HepG2 (cell line): Measurements from ENCODE around the gene ANXA9. TPM values are rescaled to one million over a fixed set of nuclear protein-coding genes. Genes with fewer than 3 reads are reported as not detected.
A peak's percentile ranks its signal among the peaks of the same experiment; 100 is the strongest.

ENCODE experiments used
- ATF7-NPFF ChIP-seq: sonication (generic); formaldehyde crosslinking; IDR thresholded peaks from 2 replicates; pipeline ENCODE4 v1.8.1; 2023; ENCODE audit warnings: mild to moderate bottlenecking, low read depth, missing genetic modification reagents, moderate library complexity
- ETV5 ChIP-seq: IDR thresholded peaks from 2 replicates; pipeline ENCODE4 v1.6.1; 2018; ENCODE audit warnings: missing biosample characterization, missing genetic modification reagents, inconsistent platforms, borderline replicate concordance
- FOXK2 ChIP-seq: fragments of 450-650 bp; IDR thresholded peaks from 2 replicates; pipeline ENCODE4 v1.6.1; 2016
- KDM6A ChIP-seq: IDR thresholded peaks from 2 replicates; pipeline ENCODE4 v1.6.1; 2016; ENCODE audit warnings: low read depth
- MBNL3 ChIP-seq: fragments of 250-450 bp; sonication (Bioruptor Pico); conservative IDR thresholded peaks from 2 replicates; pipeline ENCODE4 v1.8.0; 2022; ENCODE audit warnings: mild to moderate bottlenecking, inconsistent platforms
- MED13 ChIP-seq: sonication (generic); formaldehyde crosslinking; IDR thresholded peaks from 2 replicates; pipeline ENCODE4 v1.5.0; 2020; ENCODE audit warnings: missing genetic modification reagents
- ONECUT2 ChIP-seq: sonication (generic); formaldehyde crosslinking; IDR thresholded peaks from 2 replicates; pipeline ENCODE4 v1.4.0; 2020; ENCODE audit warnings: missing genetic modification reagents
- PAWR ChIP-seq: sonication (generic); formaldehyde crosslinking; IDR thresholded peaks from 2 replicates; pipeline ENCODE4 v1.4.0; 2020; ENCODE audit warnings: missing genetic modification reagents, mild to moderate bottlenecking, borderline replicate concordance
- TAF1 ChIP-seq: sonication (generic); formaldehyde crosslinking; IDR thresholded peaks from 2 replicates; pipeline ENCODE4 v1.4.0; 2020; ENCODE audit warnings: missing genetic modification reagents
- TARDBP ChIP-seq: sonication (generic); formaldehyde crosslinking; IDR thresholded peaks from 2 replicates; pipeline ENCODE4 v1.8.0; 2022; ENCODE audit warnings: mild to moderate bottlenecking, missing genetic modification reagents
- ZFX ChIP-seq: sonication (generic); formaldehyde crosslinking; IDR thresholded peaks from 2 replicates; pipeline ENCODE4 v1.4.0; 2020; ENCODE audit warnings: mild to moderate bottlenecking, low read depth, missing genetic modification reagents, moderate library complexity
- ZNF136 ChIP-seq: sonication (generic); formaldehyde crosslinking; IDR thresholded peaks from 2 replicates; pipeline ENCODE4 v1.8.1; 2022; ENCODE audit warnings: low read depth, mild to moderate bottlenecking, moderate library complexity, missing genetic modification reagents
- ZNF30 ChIP-seq: sonication (generic); formaldehyde crosslinking; IDR thresholded peaks from 2 replicates; pipeline ENCODE4 v1.5.0; 2020; ENCODE audit warnings: mild to moderate bottlenecking, missing genetic modification reagents
- ZNF44 ChIP-seq: sonication (generic); formaldehyde crosslinking; IDR thresholded peaks from 2 replicates; pipeline ENCODE4 v1.5.1; 2020; ENCODE audit warnings: mild to moderate bottlenecking, missing genetic modification reagents
- ZNF614 ChIP-seq: IDR thresholded peaks from 2 replicates; pipeline ENCODE4 v1.6.1; 2018; ENCODE audit warnings: missing biosample characterization, missing genetic modification reagents, inconsistent platforms, borderline replicate concordance
- ZNF788 ChIP-seq: sonication (generic); formaldehyde crosslinking; IDR thresholded peaks from 2 replicates; pipeline ENCODE4 v1.5.0; 2020; ENCODE audit warnings: mild to moderate bottlenecking, missing genetic modification reagents, borderline replicate concordance
- polyA plus RNA-seq, 8 experiments: library from polyadenylated mRNA; depleted of rRNA in 3 of 8; stranded (reverse) in 7 of 8; unstranded in 1 of 8; fragments of >200 nt; fragmentation: Illumina TruSeq in 4 of 8; extraction: Trizol in 4 of 8; gene quantifications; 2 replicates each; pipeline versions ENCODE4 v1.2.1 to v1.2.3, GENCODE V29; 2011 to 2016; ENCODE audit warnings: low read depth in 4 of 8, missing spikeins in 1 of 8, mixed read lengths in 1 of 8; ENCODE audit not compliant: insufficient read depth in 1 of 8
- total RNA-seq, 5 experiments: library from RNA; depleted of rRNA; stranded (reverse); fragments of >200 nt; fragmentation: Illumina TruSeq; extraction: Trizol; gene quantifications; 2 replicates each; pipeline ENCODE4 v1.2.3, GENCODE V29; 2016; ENCODE audit warnings: low read depth in 1 of 5
- TF ChIP-seq, protein P1 (sequence below): sonication (generic); formaldehyde crosslinking; IDR thresholded peaks from 2 replicates; pipeline ENCODE4 v1.5.0; 2020; ENCODE audit warnings: mild to moderate bottlenecking, missing genetic modification reagents, borderline replicate concordance
- TF ChIP-seq, protein P2 (sequence below): conservative IDR thresholded peaks from 2 replicates; pipeline ENCODE4 v1.6.1; 2018; ENCODE audit warnings: missing genetic modification reagents
- TF ChIP-seq, protein P3 (sequence below): fragments of 450-650 bp; IDR thresholded peaks from 2 replicates; pipeline ENCODE4 v1.6.1; 2016
- TF ChIP-seq, protein P4 (sequence below): sonication (generic); formaldehyde crosslinking; IDR thresholded peaks from 2 replicates; pipeline ENCODE4 v1.5.0; 2020; ENCODE audit warnings: mild to moderate bottlenecking, missing genetic modification reagents
- TF ChIP-seq, protein P5 (sequence below): IDR thresholded peaks from 2 replicates; pipeline ENCODE4 v1.6.1; 2012; ENCODE audit warnings: low read depth, low read length, improper control_type of control experiment

The ANXA9 gene
- total and polyA plus RNA-seq, 2 of the 13 experiments (the other 11 are each of a cell fraction or from before 2014, with no cell fraction given) = 13.3 to 23.9 TPM

DNA sequence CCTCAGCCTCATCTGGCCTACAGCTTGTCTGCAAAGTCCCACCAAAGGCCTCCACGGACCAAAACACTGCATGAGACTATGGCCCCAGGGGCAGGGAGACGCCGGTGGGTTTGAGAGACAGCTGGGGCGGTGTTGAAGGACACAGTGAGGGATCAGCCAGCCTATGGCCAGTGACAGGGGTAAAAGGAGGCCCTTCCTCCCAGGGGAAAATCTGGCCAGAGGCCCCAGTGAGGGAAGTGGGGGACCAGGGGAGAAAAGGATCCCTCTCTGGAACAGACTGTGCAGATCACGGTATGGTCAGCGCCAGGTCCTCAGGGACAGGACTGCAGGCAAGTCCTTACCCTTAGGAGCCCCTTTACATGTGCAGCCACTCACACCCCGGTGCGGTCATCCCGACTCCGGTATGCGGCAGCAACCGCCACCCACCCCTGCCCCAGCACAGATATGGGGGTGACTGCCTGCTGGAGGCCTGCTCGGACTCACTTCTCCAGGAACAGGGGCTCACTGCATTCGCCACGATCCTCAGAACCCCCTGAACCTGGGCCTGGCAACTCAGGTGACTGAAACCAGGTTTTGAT lies 8.7 kb upstream of the ANXA9 start (continued):
- TF ChIP-seq, protein P1, sequence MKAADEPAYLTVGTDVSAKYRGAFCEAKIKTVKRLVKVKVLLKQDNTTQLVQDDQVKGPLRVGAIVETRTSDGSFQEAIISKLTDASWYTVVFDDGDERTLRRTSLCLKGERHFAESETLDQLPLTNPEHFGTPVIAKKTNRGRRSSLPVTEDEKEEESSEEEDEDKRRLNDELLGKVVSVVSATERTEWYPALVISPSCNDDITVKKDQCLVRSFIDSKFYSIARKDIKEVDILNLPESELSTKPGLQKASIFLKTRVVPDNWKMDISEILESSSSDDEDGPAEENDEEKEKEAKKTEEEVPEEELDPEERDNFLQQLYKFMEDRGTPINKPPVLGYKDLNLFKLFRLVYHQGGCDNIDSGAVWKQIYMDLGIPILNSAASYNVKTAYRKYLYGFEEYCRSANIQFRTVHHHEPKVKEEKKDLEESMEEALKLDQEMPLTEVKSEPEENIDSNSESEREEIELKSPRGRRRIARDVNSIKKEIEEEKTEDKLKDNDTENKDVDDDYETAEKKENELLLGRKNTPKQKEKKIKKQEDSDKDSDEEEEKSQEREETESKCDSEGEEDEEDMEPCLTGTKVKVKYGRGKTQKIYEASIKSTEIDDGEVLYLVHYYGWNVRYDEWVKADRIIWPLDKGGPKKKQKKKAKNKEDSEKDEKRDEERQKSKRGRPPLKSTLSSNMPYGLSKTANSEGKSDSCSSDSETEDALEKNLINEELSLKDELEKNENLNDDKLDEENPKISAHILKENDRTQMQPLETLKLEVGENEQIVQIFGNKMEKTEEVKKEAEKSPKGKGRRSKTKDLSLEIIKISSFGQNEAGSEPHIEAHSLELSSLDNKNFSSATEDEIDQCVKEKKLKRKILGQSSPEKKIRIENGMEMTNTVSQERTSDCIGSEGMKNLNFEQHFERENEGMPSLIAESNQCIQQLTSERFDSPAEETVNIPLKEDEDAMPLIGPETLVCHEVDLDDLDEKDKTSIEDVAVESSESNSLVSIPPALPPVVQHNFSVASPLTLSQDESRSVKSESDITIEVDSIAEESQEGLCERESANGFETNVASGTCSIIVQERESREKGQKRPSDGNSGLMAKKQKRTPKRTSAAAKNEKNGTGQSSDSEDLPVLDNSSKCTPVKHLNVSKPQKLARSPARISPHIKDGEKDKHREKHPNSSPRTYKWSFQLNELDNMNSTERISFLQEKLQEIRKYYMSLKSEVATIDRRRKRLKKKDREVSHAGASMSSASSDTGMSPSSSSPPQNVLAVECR (CRISPR knock-in tag) = peak; percentile 59; the same call in 1 of the 2 replicates
- TF ChIP-seq, protein P2, sequence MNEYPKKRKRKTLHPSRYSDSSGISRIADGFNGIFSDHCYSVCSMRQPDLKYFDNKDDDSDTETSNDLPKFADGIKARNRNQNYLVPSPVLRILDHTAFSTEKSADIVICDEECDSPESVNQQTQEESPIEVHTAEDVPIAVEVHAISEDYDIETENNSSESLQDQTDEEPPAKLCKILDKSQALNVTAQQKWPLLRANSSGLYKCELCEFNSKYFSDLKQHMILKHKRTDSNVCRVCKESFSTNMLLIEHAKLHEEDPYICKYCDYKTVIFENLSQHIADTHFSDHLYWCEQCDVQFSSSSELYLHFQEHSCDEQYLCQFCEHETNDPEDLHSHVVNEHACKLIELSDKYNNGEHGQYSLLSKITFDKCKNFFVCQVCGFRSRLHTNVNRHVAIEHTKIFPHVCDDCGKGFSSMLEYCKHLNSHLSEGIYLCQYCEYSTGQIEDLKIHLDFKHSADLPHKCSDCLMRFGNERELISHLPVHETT (CRISPR knock-in tag) = no peak
- TF ChIP-seq ONECUT2 (CRISPR knock-in tag) = no peak
- TF ChIP-seq ZNF44 (CRISPR knock-in tag) = no peak
- TF ChIP-seq PAWR = no peak
- TF ChIP-seq TARDBP (CRISPR knock-in tag) = no peak
- TF ChIP-seq, protein P3, sequence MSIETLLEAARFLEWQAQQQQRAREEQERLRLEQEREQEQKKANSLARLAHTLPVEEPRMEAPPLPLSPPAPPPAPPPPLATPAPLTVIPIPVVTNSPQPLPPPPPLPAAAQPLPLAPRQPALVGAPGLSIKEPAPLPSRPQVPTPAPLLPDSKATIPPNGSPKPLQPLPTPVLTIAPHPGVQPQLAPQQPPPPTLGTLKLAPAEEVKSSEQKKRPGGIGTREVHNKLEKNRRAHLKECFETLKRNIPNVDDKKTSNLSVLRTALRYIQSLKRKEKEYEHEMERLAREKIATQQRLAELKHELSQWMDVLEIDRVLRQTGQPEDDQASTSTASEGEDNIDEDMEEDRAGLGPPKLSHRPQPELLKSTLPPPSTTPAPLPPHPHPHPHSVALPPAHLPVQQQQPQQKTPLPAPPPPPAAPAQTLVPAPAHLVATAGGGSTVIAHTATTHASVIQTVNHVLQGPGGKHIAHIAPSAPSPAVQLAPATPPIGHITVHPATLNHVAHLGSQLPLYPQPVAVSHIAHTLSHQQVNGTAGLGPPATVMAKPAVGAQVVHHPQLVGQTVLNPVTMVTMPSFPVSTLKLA = no peak
- no peak for TF ChIP-seq MED13
- 0 out of 2 replicates have a peak, but pooled peaks have one; percentile 12 for TF ChIP-seq ZFX (CRISPR knock-in tag)
- TF ChIP-seq, protein P4, sequence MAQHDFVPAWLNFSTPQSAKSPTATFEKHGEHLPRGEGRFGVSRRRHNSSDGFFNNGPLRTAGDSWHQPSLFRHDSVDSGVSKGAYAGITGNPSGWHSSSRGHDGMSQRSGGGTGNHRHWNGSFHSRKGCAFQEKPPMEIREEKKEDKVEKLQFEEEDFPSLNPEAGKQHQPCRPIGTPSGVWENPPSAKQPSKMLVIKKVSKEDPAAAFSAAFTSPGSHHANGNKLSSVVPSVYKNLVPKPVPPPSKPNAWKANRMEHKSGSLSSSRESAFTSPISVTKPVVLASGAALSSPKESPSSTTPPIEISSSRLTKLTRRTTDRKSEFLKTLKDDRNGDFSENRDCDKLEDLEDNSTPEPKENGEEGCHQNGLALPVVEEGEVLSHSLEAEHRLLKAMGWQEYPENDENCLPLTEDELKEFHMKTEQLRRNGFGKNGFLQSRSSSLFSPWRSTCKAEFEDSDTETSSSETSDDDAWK = no peak
- no peak for TF ChIP-seq FOXK2
- no peak for TF ChIP-seq ZNF614 (CRISPR knock-in tag)
- no peak for TF ChIP-seq ATF7-NPFF
- TF ChIP-seq, protein P5, sequence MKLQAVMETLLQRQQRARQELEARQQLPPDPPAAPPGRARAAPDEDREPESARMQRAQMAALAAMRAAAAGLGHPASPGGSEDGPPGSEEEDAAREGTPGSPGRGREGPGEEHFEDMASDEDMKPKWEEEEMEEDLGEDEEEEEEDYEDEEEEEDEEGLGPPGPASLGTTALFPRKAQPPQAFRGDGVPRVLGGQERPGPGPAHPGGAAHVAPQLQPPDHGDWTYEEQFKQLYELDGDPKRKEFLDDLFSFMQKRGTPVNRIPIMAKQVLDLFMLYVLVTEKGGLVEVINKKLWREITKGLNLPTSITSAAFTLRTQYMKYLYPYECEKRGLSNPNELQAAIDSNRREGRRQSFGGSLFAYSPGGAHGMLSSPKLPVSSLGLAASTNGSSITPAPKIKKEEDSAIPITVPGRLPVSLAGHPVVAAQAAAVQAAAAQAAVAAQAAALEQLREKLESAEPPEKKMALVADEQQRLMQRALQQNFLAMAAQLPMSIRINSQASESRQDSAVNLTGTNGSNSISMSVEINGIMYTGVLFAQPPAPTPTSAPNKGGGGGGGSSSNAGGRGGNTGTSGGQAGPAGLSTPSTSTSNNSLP = no peak
- TF ChIP-seq ZNF788 (CRISPR knock-in tag) = 0 out of 2 replicates have a peak, but pooled peaks have one; percentile 20
- TF ChIP-seq MBNL3 (CRISPR knock-in tag) = no peak
- no peak for TF ChIP-seq ZNF136
- no peak for TF ChIP-seq ETV5 (CRISPR knock-in tag)
- peak; percentile 32 for TF ChIP-seq TAF1 (CRISPR knock-in tag)
- no peak for TF ChIP-seq ZNF30 (CRISPR knock-in tag)
- TF ChIP-seq KDM6A (CRISPR knock-in tag) = no peak
